Stimulated activated CD8-positive, alpha-beta memory T cell treated with anti-CD3 and anti-CD28 coated beads, Interleukin-15, amount 100 ng/mL, for 1 hour (primary cell): ENCODE results near the gene KCNH4.
"Not testable (repeated sequence)": the region's sequence is repeated elsewhere in the genome, so short reads cannot be mapped to it uniquely, and the experiment has no call there.

Experiments used
- DNase-seq: peaks from one replicate; pipeline ENCODE4 v3.0.0-alpha.2; 2020; ENCODE audit warnings: low read depth

KCNH4 gene

DNA sequence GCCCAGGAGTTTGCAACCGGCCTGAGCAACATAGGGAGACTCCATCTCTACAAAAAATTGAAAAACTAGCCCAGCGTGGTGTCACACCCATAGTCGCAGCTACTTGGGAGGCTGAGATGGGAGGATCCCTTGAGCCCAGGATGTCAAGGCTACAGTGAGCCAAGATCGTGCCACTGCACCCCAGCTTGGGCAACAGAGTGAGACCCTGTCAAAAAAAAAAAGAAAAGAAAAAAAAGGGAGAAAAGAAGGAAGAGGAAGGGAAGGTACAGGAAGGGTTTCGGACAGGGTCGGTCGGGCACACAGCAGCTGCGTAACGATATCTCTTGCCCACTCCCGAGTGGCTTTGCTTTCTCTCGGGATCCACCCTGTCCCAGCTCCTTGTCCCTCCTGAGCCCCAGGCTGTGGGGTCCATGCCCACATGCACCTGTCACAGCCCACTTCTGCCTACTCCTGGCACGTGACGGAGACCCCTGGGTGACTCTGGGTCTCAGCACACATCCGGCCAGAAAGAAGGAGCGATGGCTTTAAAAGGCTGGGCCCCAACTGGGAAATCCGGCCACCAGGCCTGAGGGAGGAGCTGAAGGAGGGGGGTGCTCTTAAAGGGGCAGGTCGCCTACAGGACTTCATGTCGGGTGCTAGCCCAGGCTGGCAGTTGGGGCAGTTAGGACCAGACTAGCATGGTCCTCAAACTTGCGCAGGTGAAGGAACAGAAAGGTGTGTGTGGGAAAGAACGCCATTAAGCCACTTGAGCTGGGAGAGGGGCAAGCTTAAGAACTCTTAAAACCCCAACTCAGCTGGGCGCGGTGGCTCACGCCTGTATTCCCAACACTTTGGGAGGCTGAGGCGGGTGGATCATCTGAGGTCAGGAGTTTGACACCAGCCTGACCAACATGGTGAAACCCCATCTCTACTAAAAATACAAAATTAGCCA, 13.3 kb upstream of the KCNH4 start, which contains the start of gene GHDC:
Gene GHDC (minus strand): TSS at position 526 of the 931 bp plus-strand sequence. CDS start 913 bp downstream, outside the sequence.
- peak; percentile 60 for DNase-seq

- DNase-seq = no peak
Observed at GRCh38 chr17:42193216-42193968, 12.4 kb upstream of the KCNH4 start.

- DNase-seq = no peak
Observed at GRCh38 chr17:42192189-42193126, 11.5 kb upstream of the KCNH4 start.

DNA sequence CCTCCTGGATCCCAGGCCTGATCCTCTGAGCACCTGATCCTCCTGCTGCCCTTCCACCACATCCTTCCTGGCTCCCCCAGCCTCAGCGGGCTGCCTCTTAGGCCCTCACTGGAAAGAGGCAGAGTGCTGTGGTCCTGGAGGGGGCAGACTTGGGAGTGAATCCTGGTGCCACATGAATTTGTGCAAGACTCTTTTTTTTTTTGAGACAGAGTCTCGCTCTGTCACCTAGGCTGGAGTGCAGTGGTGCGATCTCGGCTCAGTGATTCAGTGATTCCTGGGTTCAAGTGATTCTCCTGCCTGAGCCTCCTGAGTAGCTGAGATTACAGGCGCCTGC, 10.3 kb upstream of the KCNH4 start:
- DNase-seq = no peak

DNA sequence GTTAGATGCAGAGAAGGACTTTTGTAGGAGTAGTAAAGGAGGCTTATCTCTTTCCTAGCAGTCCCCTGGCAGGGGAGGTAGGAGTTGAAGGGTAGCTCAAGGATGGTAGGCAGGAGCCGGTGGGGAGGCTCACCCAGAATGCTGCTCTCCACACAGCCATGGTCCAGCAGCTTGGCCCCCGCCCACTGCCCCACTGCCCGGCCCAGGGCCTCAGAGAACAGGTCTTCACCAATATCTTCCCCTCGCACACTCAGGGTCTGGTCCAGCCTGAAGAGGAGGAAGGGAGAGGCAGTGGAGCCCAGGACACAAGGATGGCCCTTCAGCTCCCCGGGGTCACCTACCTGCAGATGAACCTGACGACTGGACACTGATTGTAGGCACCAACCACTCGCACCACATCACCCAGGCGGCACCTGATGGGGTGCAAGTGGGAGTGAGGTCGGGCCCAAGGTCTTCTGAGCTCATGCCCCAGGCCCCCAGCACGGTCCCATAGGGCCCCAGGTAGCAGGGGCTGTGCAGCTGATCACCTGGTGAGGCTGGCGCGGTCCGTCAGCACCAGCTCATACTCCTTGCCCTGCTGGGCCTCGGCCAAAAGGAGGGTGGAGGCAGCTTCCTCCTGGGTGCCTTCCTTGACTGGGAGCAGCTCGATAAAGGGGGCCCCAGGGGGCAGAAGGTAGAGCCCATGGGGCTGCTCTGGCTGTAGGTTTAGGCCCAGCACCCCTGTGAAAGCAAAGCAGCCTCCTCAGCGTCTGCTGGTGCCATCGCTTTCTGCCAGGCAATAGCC, 9.7 kb upstream of the KCNH4 start:
- no peak for DNase-seq

GRCh38 chr17:42189651-42189965, 8.7 kb upstream of the KCNH4 start:
- DNase-seq = no peak

DNA sequence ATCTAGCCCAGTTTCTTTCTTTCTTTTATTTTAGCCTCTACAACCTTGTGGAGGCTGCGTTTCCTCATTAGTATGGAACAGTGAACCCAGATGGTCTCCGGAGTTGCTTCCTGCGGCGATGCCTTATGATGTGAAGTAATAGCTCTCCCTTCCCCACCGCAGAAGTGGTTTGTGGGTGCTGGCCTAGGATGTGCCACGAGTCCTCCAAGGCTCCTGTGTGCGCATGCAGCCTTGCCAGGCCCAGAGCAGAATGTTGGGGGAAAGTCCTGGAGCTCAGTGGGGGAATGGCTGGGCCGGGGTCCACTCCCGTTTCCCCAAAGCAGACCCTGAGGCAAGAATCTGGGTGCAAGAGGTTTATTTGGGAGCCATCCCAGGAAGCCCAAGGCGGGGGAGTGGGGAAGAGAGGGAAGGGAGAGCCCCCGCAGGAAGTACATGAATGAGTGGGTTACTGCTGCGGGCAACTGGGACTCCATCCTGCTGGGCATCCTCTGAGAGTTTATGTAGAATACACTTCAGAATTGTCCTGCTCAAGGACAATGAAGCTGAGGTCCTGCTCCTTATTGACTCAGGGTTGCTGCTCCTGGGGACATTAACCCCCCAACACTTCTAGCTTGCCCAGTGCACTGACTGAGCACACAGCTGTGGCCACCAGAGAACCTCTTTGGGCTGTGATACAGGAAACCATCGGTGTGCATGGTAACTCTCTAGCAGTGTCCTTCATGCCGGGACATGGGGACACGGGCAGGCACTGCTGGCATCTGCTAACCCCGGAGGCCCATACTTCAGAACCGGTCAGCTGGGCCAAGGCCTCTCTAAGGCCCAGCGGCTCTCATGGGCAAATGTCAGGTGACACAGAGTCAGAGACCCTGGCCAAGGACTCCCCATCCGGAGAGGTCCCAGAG, 8.1 kb upstream of the KCNH4 start:
- DNase-seq = no peak

GRCh38 chr17:42187833-42188232, 6.9 kb upstream of the KCNH4 start:
- DNase-seq = no peak

- not testable (repeated sequence) for DNase-seq
Observed at GRCh38 chr17:42186191-42186590, 5.2 kb upstream of the KCNH4 start.

- no peak for DNase-seq
Observed at GRCh38 chr17:42185621-42185930, 4.6 kb upstream of the KCNH4 start.

DNA sequence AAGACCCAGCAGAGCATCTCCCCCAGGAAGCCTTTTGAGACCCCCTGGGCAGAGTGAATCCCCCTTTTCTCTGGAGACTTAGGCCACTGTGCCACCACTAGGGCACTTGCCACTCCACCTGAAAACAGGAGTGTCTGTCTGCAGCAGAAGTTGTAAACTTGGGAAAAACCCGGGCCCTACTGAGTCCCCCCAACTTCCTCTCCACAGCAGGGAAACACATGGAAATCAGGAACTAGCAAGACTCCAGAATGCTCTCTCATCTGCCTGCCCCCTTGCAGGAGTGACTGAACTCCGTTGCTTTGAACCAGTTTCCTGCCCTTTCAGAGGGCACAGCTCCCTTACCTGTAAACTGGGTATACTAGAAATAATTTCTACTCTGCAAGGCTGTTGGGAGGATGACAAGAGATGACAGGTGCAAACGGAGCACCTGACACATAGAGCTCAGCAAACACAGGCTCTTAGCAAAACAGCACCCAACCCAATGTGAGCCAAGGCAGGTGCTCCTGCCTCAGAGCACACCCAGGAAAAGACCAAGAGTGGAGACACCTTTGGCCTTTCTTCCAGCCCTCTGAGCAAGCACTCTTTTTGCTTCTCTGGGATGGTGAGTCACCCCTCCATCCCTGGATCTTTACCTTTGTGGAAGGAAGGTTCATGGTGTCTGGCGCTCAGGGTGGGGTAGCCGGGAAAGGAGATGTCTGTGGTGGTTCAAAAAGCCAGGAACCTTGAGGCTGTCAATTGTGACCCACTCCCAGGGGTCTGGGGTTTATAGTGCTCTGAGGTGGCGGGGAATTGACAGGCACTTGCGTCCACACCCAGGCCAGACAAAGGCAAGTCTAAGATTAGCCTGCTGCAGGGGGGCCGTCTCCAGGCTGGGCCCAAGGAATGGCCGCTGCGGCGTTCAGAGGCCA, 4.0 kb upstream of the KCNH4 start, which contains the start of gene HCRT:
Gene HCRT (minus strand): TSS at position 740 of the 908 bp plus-strand sequence. CDS start 87 bp downstream, at position 653.
- DNase-seq = no peak

- DNase-seq = peak; percentile 38
Observed at GRCh38 chr17:42183741-42184711, 3.1 kb upstream of the KCNH4 start.

DNA sequence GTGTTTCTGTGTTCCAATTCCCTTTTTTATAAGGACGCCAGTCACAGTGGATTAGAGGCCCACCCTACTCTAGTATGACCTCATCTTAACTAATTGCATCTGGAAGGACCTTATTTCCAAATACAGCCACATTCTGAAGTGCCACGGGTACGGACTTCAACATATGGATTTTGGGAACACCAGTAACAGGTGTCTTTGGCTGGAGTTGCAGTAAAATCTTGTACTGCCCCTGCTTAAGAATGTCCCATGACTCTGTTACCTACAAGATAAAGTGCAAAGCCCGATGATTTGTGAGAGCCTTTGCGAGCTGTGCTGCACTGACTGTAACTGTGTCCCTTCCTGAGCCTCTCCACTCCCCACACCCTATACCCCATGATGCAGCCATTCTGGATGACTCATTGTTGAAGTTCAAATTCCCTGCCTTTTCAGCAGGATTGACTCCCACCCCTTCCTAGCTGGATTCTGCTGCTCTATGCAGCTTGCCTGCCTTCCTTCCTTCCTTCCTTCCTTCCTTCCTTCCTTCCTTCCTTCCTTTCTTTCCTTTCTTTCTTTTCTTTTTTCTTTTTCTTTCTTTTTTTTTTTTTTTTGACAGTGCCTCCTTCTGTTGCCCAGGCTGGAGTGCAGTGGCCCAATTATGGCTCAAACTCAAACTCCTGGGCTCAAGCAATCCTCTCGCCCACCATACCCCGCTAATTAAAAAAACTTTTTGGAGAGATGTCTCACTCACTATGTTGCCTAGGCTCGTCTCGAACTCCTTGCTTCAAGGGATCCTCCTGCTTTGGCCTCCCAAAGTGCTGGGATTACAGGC, 2.2 kb upstream of the KCNH4 start:
- no peak for DNase-seq

GRCh38 chr17:42181851-42182207, 887 bp upstream of the KCNH4 start:
- DNase-seq = no peak

DNA sequence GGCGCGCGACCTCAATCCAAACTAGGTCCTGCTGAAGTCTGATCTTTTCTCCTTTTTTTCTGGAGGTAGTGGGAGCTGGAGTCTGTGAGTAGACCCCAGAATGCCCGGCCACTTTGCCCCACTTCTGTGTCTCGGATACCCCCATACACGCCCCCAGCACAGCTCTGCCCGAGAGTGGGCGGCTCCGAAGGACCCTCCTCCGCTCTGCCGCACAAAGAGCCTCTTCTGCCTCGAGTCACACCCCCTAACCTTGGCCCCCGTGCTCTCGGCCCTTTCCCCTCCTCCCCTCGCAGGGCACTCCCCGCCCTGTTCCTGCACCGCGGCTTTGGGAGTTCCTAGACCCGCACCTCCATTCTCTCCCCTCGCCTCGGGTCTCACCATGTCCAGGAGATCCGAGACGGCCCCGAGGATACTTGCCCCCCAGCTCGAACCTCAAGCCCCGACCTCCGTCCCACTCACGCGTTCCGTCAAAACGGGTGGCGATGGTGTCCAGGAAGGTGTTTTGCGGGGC, 476 bp downstream of the KCNH4 start:
- DNase-seq = no peak

- DNase-seq = no peak
Observed at GRCh38 chr17:42179911-42180410, 981 bp downstream of the KCNH4 start.

DNA sequence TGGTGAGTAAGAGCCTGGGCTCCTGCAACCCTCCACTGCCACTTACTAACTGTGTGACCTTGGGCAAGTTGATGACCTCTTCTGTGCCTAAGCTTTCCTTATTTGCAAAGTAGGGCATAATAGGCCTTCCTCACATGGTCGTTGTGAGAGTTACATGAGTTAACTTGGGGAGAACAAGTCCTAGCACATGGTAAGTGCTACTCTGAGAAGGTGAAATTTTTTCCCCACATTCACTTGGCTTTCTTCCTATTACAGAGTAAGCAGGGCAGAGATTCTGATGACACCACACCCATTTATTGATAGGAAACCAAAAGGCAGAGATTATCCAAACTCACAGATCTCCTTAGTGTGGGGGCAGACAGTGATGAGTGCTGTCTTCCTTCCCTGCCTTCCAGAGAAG, 1.6 kb downstream of the KCNH4 start:
- DNase-seq = no peak
